Naive B cell (primary cell): ENCODE measurements around the gene MANF. TPM values are rescaled to one million over a fixed set of nuclear protein-coding genes. Genes with fewer than 3 reads are reported as not detected.
"Not testable (repeated sequence)": the region's sequence is repeated elsewhere in the genome, so short reads cannot be mapped to it uniquely, and the experiment has no call there.

ENCODE experiments used
- ATAC-seq, 2 donors: fragments of 150-1000 bp; cut with Tn5 transposase; 2 replicates each; pipeline ENCODE4 v1.10.0; 2021; ENCODE audit warnings: low read depth in 2 of 2, mild to moderate bottlenecking in 2 of 2, moderate library complexity in 2 of 2
- DNase-seq: peaks from one replicate; pipeline ENCODE4 v3.0.0; 2022
- H3K27ac Mint-ChIP-seq, 6 donors: one replicate each; pipeline ENCODE4 v1.8.0; 2020 to 2022; ENCODE audit warnings: mild to moderate bottlenecking in 6 of 6, mixed read lengths in 6 of 6, moderate library complexity in 5 of 6, inconsistent platforms in 2 of 6
- H3K27me3 Mint-ChIP-seq, 3 donors: one replicate each; pipeline ENCODE4 v1.8.0; 2021 to 2022; ENCODE audit warnings: mixed read lengths in 3 of 3, mild to moderate bottlenecking in 1 of 3
- H3K36me3 Mint-ChIP-seq, 2 donors: one replicate each; pipeline ENCODE4 v1.8.0; 2020 to 2022; ENCODE audit warnings: mixed read lengths in 2 of 2, inconsistent platforms in 1 of 2, mild to moderate bottlenecking in 1 of 2
- H3K4me1 Mint-ChIP-seq, 3 donors: one replicate each; pipeline ENCODE4 v1.8.0; 2020 to 2022; ENCODE audit warnings: mixed read lengths in 3 of 3, inconsistent platforms in 1 of 3, mild to moderate bottlenecking in 1 of 3, moderate library complexity in 1 of 3
- H3K4me3 Mint-ChIP-seq, 8 donors: one replicate each; pipeline ENCODE4 v1.8.0; 2020 to 2022; ENCODE audit warnings: mild to moderate bottlenecking in 8 of 8, mixed read lengths in 8 of 8, moderate library complexity in 8 of 8, inconsistent platforms in 2 of 8
- H3K9me3 Mint-ChIP-seq, 7 donors: one replicate each; pipeline ENCODE4 v1.8.0; 2020 to 2022; ENCODE audit warnings: mixed read lengths in 7 of 7, mild to moderate bottlenecking in 5 of 7, inconsistent platforms in 2 of 7, moderate library complexity in 1 of 7
- polyA plus RNA-seq, 6 donors: library from polyadenylated mRNA; unstranded; fragments of 300-500 nt; fragmentation: Illumina TruSeq; gene quantifications; one replicate each; pipeline ENCODE4 v1.2.3, GENCODE V29; 2021; ENCODE audit warnings: low read depth in 6 of 6

MANF gene
- polyA plus RNA-seq, 6 donors from 2014 or later, result 16.5 to 37.3 (median 29.3) TPM

DNA sequence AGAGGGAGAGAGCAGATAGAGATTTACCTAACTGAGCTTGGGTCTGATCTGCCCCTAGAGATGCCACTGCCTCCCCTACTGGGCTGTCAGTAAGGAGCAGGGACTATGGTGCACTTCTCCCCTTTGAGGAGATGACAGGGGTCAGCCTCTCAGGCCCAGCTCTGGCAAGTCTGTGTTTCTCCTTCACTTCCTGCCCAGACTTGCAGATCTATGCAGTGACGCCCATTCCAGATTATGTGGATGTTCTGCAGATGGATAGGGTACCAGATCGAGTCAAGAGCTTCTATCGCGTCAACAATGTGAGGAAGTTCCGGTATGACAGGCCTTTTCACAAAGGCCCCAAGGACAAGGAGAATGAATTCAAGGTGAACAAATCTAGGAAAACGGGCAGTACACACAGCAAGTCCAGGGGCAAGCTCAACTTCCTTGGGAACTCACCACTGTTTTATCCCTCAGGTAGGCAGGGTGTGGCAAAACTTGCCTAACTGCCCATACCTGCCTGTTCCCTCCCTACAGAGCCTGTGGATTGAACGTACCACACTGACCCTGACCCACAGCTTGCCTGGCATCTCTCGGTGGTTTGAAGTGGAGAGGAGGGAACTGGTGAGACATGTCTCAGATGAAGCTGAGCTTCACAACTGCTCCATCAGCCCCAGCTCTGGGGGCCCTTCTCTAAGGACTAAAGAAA is 29.1 kb upstream of the MANF start:
- ATAC-seq (no peak), DNase-seq (no peak)
- peak overlapping the region in 1 of 6 donors; percentile 89 for H3K27ac Mint-ChIP-seq
- H3K4me1 Mint-ChIP-seq, result no peaks in the 10 kb centered on the region
- H3K9me3 Mint-ChIP-seq, result no peaks in the 10 kb centered on the region
- no peaks in the 10 kb centered on the region for H3K36me3 Mint-ChIP-seq
- peaks cover 0 to 13% (median 0%) of the 10 kb centered on the region in 3 donors for H3K27me3 Mint-ChIP-seq
- no peak overlapping the region for H3K4me3 Mint-ChIP-seq

DNA sequence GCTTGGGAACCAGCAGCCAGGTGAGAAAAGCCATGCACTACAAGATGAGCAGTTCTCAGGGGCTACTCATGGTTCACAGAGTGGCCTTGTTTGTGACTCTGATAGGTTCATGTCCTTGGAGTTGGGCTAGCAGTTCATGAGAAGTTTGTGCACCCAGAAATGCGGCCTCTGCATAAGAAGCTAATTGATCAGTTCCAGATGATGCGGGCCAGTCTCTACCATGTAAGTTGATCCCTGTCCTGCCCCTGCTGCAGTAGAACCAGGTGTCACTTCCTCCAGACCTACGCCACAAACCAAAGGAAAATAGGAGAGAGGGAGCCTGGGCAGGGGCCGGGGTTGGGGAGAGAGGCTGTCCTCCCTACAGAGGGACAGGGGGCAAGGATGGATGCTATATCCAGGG is 27.2 kb upstream of the MANF start:
- Mint-ChIP-seq H3K4me3 (no peak overlapping the region), H3K27me3 (peaks cover 0 to 9% (median 6%) of the 10 kb centered on the region in 3 donors), H3K27ac (no peak overlapping the region), H3K9me3 (no peaks in the 10 kb centered on the region), H3K4me1 (no peaks in the 10 kb centered on the region), H3K36me3 (no peaks in the 10 kb centered on the region)
- ATAC-seq (no peak), DNase-seq (no peak)

DNA sequence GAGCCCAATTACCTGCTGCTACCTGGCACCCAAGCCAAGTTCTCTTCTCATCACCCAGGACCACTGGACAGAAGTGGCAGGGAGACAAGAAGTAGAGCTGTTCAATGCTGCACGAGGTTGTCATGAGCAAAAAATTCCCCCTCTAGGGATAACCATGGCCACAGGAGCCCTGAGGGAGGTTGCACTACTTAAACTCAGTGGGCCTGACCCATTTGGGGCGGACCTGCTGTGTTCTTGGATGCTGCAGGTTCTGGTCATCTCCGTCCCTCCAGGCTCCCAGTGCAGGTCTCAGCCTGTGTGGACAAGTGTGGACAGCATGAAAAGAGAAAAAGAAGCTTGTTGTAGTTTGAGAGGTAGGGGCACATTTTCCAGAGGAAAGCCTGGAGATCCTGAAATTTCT is 26.1 kb upstream of the MANF start:
- no peaks in the 10 kb centered on the region for H3K36me3 Mint-ChIP-seq
- DNase-seq (no peak), ATAC-seq (no peak)
- no peak overlapping the region for H3K27ac Mint-ChIP-seq
- H3K27me3 Mint-ChIP-seq, result peaks cover 0 to 9% (median 6%) of the 10 kb centered on the region in 3 donors
- no peak overlapping the region for H3K4me3 Mint-ChIP-seq
- no peaks in the 10 kb centered on the region for H3K4me1 Mint-ChIP-seq
- peaks cover 0 to 5% (median 0%) of the 10 kb centered on the region in 7 donors for H3K9me3 Mint-ChIP-seq

DNA sequence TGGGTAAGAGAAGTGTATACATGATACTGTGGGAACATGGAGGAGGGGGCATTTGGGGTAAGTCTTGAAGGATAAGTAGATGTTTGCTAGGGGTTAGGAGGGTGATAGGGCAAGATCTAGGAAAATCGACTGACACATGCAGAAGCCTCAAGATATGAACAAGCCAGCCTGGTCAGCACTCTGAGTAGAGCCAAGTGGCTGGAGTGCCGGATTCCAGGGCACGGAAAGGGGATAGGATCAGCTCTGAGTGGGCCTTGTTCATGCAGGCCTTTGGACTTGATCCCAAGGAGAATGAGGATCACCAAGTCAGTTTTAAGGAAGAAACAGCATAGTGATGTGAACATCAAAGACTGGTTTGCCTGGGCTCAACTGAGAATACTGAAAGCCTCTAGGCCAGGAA is 24.3 kb upstream of the MANF start:
- no peak for DNase-seq
- Mint-ChIP-seq H3K36me3 (no peaks in the 10 kb centered on the region), H3K4me3 (no peak overlapping the region), H3K27me3 (peaks cover 0 to 19% (median 6%) of the 10 kb centered on the region in 3 donors), H3K9me3 (peaks cover 0 to 5% (median 0%) of the 10 kb centered on the region in 7 donors), H3K27ac (peak overlapping the region in 1 of 6 donors; percentile 74), H3K4me1 (no peaks in the 10 kb centered on the region)
- no peak for ATAC-seq

DNA sequence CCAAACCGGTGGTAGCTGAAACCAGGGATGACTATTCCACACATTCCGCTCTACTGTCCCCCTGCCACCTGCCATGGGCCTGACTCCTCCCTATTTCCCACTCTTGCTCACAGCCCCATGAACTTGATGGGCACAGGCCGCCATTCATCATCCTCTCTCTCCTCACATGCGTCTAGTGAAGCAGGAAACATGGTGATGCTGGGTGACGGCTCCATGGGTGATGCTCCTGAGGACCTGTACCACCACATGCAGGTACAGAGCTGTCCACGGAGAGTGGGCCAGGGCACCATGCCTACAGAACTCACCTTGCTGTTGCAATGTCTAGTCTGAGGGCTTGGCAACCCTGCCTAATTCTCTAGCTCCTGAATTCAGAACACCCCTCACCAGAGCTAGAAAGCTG is 23.3 kb upstream of the MANF start:
- Mint-ChIP-seq H3K27ac (no peak overlapping the region), H3K9me3 (peaks cover 0 to 5% (median 0%) of the 10 kb centered on the region in 7 donors), H3K36me3 (no peaks in the 10 kb centered on the region), H3K4me3 (no peak overlapping the region), H3K27me3 (peaks cover 0 to 27% (median 6%) of the 10 kb centered on the region in 3 donors), H3K4me1 (no peaks in the 10 kb centered on the region)
- DNase-seq, result no peak
- ATAC-seq, result no peak

DNA sequence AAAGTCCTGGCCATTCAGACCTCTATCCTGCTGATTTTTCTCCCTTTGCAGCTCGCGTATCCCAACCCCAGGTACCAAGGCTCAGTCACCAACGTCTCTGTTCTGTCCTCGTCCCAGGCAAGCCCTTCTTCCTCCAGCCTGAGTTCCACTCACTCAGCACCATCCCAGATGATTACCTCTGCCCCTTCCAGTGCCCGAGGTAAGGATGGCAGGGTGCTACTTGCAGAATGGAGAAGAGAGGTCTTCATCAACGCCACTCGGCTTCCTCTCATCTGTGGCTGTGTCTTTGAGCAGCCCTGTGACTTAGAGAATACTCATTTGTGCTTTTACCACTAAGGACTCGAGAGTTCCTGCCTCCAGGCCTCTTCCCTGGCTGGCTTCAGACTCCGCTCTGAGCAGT is 22.6 kb upstream of the MANF start:
- no peaks in the 10 kb centered on the region for H3K36me3 Mint-ChIP-seq
- no peak overlapping the region for H3K27ac Mint-ChIP-seq
- H3K27me3 Mint-ChIP-seq, result peaks cover 0 to 34% (median 6%) of the 10 kb centered on the region in 3 donors
- peaks cover 0 to 5% (median 0%) of the 10 kb centered on the region in 7 donors for H3K9me3 Mint-ChIP-seq
- ATAC-seq, result no peak
- no peak overlapping the region for H3K4me3 Mint-ChIP-seq
- no peak for DNase-seq
- H3K4me1 Mint-ChIP-seq, result no peaks in the 10 kb centered on the region

DNA sequence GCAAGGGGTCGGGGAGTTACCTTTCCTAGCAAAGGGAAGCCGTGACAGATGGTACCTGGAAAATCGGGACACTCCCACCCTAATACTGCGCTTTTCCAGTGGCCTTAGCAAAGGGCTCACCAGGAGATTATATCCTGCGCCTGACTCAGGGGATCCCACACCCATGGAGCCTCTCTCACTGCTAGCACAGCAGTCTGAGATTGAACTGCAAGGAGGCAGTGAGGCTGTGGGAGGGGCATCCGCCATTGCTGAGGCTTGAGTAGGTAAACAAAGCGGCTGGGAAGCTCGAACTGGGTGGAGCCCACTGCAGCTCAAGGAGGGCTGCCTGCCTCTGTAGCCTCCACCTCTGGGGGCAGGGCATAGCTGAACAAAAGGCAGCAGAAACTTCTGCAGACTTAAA is 16.8 kb upstream of the MANF start:
- H3K36me3 Mint-ChIP-seq, ATAC-seq, H3K4me3 Mint-ChIP-seq, DNase-seq, H3K27ac Mint-ChIP-seq, H3K4me1 Mint-ChIP-seq, H3K9me3 Mint-ChIP-seq: not testable (repeated sequence)
- H3K27me3 Mint-ChIP-seq, result peaks cover 12 to 45% (median 20%) of the 10 kb centered on the region in 3 donors

DNA sequence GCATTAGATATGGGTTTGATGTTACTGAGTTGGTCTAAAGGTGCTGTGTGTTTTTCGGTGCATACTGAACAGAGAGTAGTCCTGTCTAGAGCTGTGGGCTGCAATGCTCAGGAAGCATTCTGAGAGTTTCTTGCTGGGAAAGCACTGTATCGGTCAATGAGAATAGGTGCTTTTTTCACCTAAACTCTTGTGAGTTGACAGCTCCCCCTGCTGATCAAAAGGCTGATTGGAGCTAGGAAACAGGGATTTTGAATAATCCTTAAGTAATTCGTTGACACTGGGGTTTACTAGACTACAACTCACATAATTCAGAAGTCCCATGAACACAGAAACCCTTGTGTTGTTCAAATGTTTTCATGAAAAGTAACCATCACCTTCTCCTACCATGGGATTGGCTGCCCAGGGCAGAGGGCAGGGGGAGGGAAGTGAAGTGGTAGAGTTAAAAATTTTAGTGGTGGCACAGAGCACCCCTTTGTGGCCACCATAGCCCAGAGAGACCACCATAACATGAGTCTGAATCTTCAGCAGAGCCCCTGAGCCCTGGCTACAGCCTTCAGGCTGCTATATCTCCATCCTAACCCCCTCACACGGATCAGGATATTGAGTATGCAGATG is 13.0 kb upstream of the MANF start:
- Mint-ChIP-seq H3K27ac (peak overlapping the region in 1 of 6 donors; percentile 8), H3K36me3 (no peaks in the 10 kb centered on the region), H3K4me1 (no peaks in the 10 kb centered on the region), H3K9me3 (peaks cover 0 to 3% (median 0%) of the 10 kb centered on the region in 7 donors), H3K27me3 (peaks cover 22 to 57% (median 44%) of the 10 kb centered on the region in 3 donors), H3K4me3 (no peak overlapping the region)
- DNase-seq, result peak; percentile 28
- peak; percentile 30 to 45 for ATAC-seq

DNA sequence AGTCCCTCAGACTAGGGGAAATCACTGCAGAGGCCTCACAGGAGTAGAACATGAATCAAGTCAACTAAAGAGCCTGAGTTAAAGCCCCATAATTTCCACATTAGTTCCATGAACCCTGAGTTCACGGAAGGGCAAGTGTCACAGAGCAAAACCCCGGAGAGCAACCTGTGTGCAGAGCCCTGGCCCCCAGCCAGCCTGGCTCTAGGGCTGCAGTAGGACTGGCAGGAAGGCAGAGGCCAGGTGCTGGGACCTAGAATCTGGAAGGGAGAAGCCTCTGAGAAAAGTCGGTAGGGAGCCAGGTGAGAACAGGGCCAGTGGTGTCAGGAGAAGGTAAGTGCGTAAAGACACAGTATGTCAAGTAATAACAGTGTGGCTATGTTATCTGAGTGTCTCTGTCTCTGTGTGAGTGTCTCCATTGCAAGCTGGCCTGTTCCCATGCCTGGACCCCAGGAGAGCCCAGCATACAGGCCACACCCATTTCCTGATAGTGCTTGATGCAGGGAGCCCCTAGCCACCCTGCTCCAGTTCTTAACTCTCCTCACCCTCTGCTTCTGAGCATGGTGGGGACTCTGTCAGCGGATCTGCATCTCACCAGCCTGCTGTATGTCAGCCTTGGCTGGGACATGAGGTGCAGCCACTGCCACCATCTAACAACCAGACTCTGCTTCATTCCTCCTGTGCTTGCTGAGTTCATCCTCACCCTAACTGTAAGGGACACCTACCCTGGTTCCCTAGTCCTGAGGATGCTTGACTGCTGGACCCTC is 11.3 kb upstream of the MANF start:
- Mint-ChIP-seq H3K4me3 (no peak overlapping the region), H3K36me3 (no peaks in the 10 kb centered on the region), H3K27ac (no peak overlapping the region), H3K9me3 (no peaks in the 10 kb centered on the region), H3K4me1 (peaks cover 0 to 2% (median 0%) of the 10 kb centered on the region in 3 donors), H3K27me3 (peaks cover 31 to 68% (median 42%) of the 10 kb centered on the region in 3 donors)
- DNase-seq (no peak), ATAC-seq (no peak)

DNA sequence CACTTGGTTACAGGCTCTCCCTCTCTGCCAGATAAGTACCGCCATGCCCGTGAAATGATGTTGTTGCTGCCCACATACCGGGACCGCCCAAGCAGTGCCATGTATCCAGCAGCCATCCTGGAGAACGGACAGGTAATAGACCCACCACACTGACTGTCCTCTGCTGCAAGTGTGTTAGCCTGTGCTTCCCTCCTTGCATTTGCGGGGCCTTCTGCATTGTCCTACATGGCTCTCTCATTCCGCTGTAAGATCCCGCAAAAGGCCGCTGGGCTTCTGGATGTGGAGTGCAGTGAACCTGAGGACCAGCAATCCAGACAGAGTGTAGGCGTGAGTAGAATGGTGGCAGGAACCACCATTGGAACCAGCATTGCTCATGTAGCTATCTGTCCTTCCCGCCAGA is 10.6 kb upstream of the MANF start:
- ATAC-seq, result no peak
- Mint-ChIP-seq H3K27ac (no peak overlapping the region), H3K9me3 (no peaks in the 10 kb centered on the region), H3K4me1 (peaks cover 0 to 8% (median 3%) of the 10 kb centered on the region in 3 donors), H3K36me3 (no peaks in the 10 kb centered on the region), H3K4me3 (no peak overlapping the region), H3K27me3 (peaks cover 36 to 68% (median 42%) of the 10 kb centered on the region in 3 donors)
- no peak for DNase-seq

DNA sequence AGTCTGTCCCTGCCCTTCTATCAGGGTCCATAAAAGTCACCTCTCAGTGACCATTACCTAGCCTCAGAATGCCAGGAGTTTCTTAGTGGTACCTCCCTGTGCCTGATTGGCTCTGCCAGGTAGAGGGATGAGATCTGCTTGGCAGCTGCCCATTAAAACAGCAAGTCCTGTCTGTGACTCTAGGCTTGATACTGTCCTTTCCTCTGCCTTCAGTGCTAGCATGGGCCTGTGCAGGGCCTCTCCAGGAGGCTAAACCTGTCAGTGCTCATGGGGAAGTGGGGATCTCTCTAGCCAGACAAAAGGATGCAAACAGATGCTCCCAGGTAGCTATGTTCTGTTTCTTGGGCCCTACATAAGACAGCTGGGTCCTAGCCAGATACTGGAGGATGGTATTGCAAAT is 10.0 kb upstream of the MANF start:
- peaks cover 36 to 63% (median 41%) of the 10 kb centered on the region in 3 donors for H3K27me3 Mint-ChIP-seq
- DNase-seq, result no peak
- no peak overlapping the region for H3K4me3 Mint-ChIP-seq
- no peak overlapping the region for H3K27ac Mint-ChIP-seq
- H3K4me1 Mint-ChIP-seq, result peaks cover 0 to 8% (median 3%) of the 10 kb centered on the region in 3 donors
- no peak for ATAC-seq
- no peaks in the 10 kb centered on the region for H3K36me3 Mint-ChIP-seq
- H3K9me3 Mint-ChIP-seq, result no peaks in the 10 kb centered on the region

DNA sequence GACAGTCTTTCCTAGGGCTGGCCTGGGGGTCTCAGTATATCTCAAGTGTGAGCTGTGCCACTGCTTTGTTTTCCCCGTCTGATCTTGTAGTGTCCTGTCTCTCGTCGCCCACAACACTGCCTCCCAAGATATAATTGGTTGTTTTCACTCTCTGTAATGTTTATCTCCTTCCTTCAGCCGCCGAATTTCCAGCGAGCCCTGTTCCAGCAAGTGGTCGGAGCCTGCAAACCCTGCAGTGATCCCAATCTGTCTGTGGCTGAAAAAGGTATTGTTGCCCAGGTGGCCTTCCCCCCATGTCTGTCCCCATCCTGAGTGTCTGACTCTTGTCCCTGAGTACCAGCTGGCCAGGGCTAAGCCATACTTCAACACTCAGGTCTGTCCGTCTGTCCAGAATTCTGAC is 9.5 kb upstream of the MANF start:
- Mint-ChIP-seq H3K36me3 (no peaks in the 10 kb centered on the region), H3K4me3 (no peak overlapping the region), H3K9me3 (no peaks in the 10 kb centered on the region), H3K4me1 (peaks cover 0 to 8% (median 3%) of the 10 kb centered on the region in 3 donors), H3K27ac (no peak overlapping the region), H3K27me3 (peaks cover 36 to 63% (median 41%) of the 10 kb centered on the region in 3 donors)
- no peak for ATAC-seq
- no peak for DNase-seq

DNA sequence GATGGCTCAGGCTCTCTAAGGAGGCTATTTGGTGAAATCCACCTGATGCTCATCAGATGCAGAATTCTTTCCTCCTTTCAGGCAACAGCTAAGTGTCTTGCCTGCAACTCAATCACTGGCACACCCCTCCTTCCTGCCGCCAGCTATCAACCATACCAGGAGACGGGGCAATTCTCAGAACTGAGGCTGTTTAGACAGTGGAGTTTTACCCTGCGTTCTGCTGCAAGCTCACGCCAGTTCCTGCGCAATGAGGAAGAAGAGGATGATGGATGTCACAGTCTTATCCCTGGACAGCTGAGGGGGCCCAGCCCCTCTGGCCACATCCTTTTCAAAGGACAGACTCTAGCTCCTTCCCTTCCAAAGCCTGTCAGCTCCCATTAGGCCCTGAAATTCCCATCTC is 7.0 kb upstream of the MANF start:
- ATAC-seq, result no peak
- Mint-ChIP-seq H3K4me3 (no peak overlapping the region), H3K36me3 (no peaks in the 10 kb centered on the region), H3K27ac (no peak overlapping the region), H3K4me1 (peaks cover 0 to 8% (median 3%) of the 10 kb centered on the region in 3 donors), H3K9me3 (no peaks in the 10 kb centered on the region), H3K27me3 (peaks cover 24 to 56% (median 41%) of the 10 kb centered on the region in 3 donors)
- DNase-seq, result no peak
